Tibial artery (tissue), 4 donors: ENCODE measurements around the gene TRPV5.
"Not testable (repeated sequence)": the region's sequence is repeated elsewhere in the genome, so short reads cannot be mapped to it uniquely, and the experiment has no call there.

Experiments used
- DNase-seq, 2 donors: peaks; one replicate each; pipeline ENCODE4 v3.0.0-alpha.2; 2019
- H3K27ac ChIP-seq, 2 donors: fragments of 200-600 bp; sonication (generic) in 1 of 2; 1 replicate in 1 of 2; 2 replicates in 1 of 2; pipeline ENCODE4 v1.5.1; 2018 to 2019; ENCODE audit warnings: mild to moderate bottlenecking in 1 of 2
- H3K27me3 ChIP-seq, 2 donors: fragments of 200-600 bp; sonication (generic) in 1 of 2; one replicate each; pipeline versions ENCODE4 v1.5.1 to v1.6.0; 2016 to 2019
- H3K36me3 ChIP-seq, 3 donors: fragments of 200-600 bp; sonication (generic) in 2 of 3; one replicate each; pipeline ENCODE4 v1.5.1; 2016 to 2019; ENCODE audit warnings: mild to moderate bottlenecking in 2 of 3
- H3K4me1 ChIP-seq, 4 donors: fragments of 200-600 bp; sonication (generic) in 2 of 4; 1 replicate in 3 of 4; 2 replicates in 1 of 4; pipeline ENCODE4 v1.5.1; 2016 to 2019
- H3K4me3 ChIP-seq, 2 donors: fragments of 200-600 bp; sonication (generic) in 1 of 2; 1 replicate in 1 of 2; 2 replicates in 1 of 2; pipeline ENCODE4 v1.5.1; 2018 to 2019; ENCODE audit warnings: mild to moderate bottlenecking in 2 of 2
- H3K9me3 ChIP-seq, 3 donors: fragments of 200-600 bp; sonication (generic) in 1 of 3; one replicate each; pipeline ENCODE4 v1.5.1; 2016 to 2019
- CTCF ChIP-seq, 2 experiments: fragments of 200-600 bp in 1 of 2; fragments of 450-650 bp in 1 of 2; IDR thresholded peaks; one replicate each; pipeline ENCODE4 v1.5.1; 2017 to 2019; ENCODE audit warnings: antibody characterized with exemption in 2 of 2, mild to moderate bottlenecking in 1 of 2, moderate library complexity in 1 of 2
- intact Hi-C: fragments of 100-400 bp; cut with DNase I; formaldehyde crosslinking; loops from one replicate; pipeline ENCODE4 v1.15.0; 2023; ENCODE audit warnings: low total_unique reads

Gene TRPV5

GRCh38 chr7:142933624-142934023 lies at the start of gene TRPV5:
Gene TRPV5, minus strand, starts transcription at chr7:142933746. Its CDS starts 287 bp downstream, at chr7:142933459.
- no peak for DNase-seq
- Histone ChIP-seq H3K9me3 (no peaks in the 10 kb centered on the region), H3K4me3 (no peak within 1 kb of the TSS), H3K4me1 (no peaks in the 10 kb centered on the region), H3K36me3 (no peaks in the 10 kb centered on the region), H3K27ac (no peak within 1 kb of the TSS), H3K27me3 (peaks cover 0 to 3% of the 10 kb centered on the region in 2 donors)
- no peak for TF ChIP-seq CTCF (IDR thresholded peaks at IDR 0.05)
- intact Hi-C loops = no loop called here

- H3K4me3 ChIP-seq, H3K9me3 ChIP-seq, intact Hi-C loops, H3K4me1 ChIP-seq, H3K27ac ChIP-seq, H3K36me3 ChIP-seq, DNase-seq, H3K27me3 ChIP-seq: not testable (repeated sequence)
These were observed 44.9 kb upstream of the TRPV5 start for GRCh38 chr7:142978402-142978801.

GRCh38 chr7:142974626-142975025 lies 41.1 kb upstream of the TRPV5 start:
- no peaks in the 10 kb centered on the region for H3K27me3 ChIP-seq
- H3K36me3 ChIP-seq = no peaks in the 10 kb centered on the region
- no peak for TF ChIP-seq CTCF (IDR thresholded peaks at IDR 0.05)
- H3K4me1 ChIP-seq = no peaks in the 10 kb centered on the region
- H3K4me3 ChIP-seq = no peak overlapping the region
- DNase-seq = no peak
- no peak overlapping the region for H3K27ac ChIP-seq
- H3K9me3 ChIP-seq = no peaks in the 10 kb centered on the region
- intact Hi-C loops = no loop called here

- no peak overlapping the region for H3K27ac ChIP-seq
- no peaks in the 10 kb centered on the region for H3K27me3 ChIP-seq
- H3K4me1 ChIP-seq = no peaks in the 10 kb centered on the region
- H3K9me3 ChIP-seq = no peaks in the 10 kb centered on the region
- intact Hi-C loops = no loop called here
- H3K36me3 ChIP-seq = no peaks in the 10 kb centered on the region
- H3K4me3 ChIP-seq = no peak overlapping the region
- TF ChIP-seq CTCF (IDR thresholded peaks at IDR 0.05) = no peak
- no peak for DNase-seq
These were observed 35.6 kb upstream of the TRPV5 start for GRCh38 chr7:142969183-142969582.

GRCh38 chr7:142968229-142968628 lies 34.7 kb upstream of the TRPV5 start:
- DNase-seq = no peak
- no peaks in the 10 kb centered on the region for H3K4me1 ChIP-seq
- H3K27me3 ChIP-seq = no peaks in the 10 kb centered on the region
- H3K27ac ChIP-seq = no peak overlapping the region
- no peak overlapping the region for H3K4me3 ChIP-seq
- TF ChIP-seq CTCF (IDR thresholded peaks at IDR 0.05) = no peak
- intact Hi-C loops = no loop called here
- no peaks in the 10 kb centered on the region for H3K36me3 ChIP-seq
- H3K9me3 ChIP-seq = no peaks in the 10 kb centered on the region

- Histone ChIP-seq H3K36me3 (no peaks in the 10 kb centered on the region), H3K27me3 (no peaks in the 10 kb centered on the region), H3K4me3 (no peak overlapping the region), H3K27ac (no peak overlapping the region), H3K9me3 (no peaks in the 10 kb centered on the region), H3K4me1 (no peaks in the 10 kb centered on the region)
- TF ChIP-seq CTCF (IDR thresholded peaks at IDR 0.05) = no peak
- no peak for DNase-seq
- intact Hi-C loops = no loop called here
These were observed 31.1 kb upstream of the TRPV5 start for GRCh38 chr7:142964502-142965246.
